Kasumi-1 (cell line): ENCODE measurements around the gene HS3ST3B1.

Experiments
- DNase-seq, 2 experiments: peaks; one replicate each; lab custom pipeline; 2025; lab: John Stamatoyannopoulos, UW

HS3ST3B1 gene

GRCh38 chr17:14300575-14301278, at the start of gene HS3ST3B1:
Gene HS3ST3B1 (plus strand): TSS chr17:14301081. CDS start chr17:14301519, 438 bp downstream.
- DNase-seq, result peak; percentile 84 to 89

GRCh38 chr17:14261406-14261805, 39.5 kb upstream of the HS3ST3B1 start:
- no peak for DNase-seq

GRCh38 chr17:14268264-14268663, 32.6 kb upstream of the HS3ST3B1 start:
- no peak for DNase-seq

- no peak for DNase-seq
Measured at GRCh38 chr17:14269473-14269872, 31.4 kb upstream of the HS3ST3B1 start.

GRCh38 chr17:14270508-14270907, 30.4 kb upstream of the HS3ST3B1 start:
- DNase-seq, result no peak

GRCh38 chr17:14276535-14277250, 24.2 kb upstream of the HS3ST3B1 start:
- no peak for DNase-seq

GRCh38 chr17:14281530-14281929, 19.4 kb upstream of the HS3ST3B1 start:
- DNase-seq, result no peak

- DNase-seq, result no peak
Measured at GRCh38 chr17:14282726-14283125, 18.2 kb upstream of the HS3ST3B1 start.

GRCh38 chr17:14289162-14289561, 11.7 kb upstream of the HS3ST3B1 start:
- no peak for DNase-seq

- no peak for DNase-seq
Measured at GRCh38 chr17:14294876-14295275, 6.0 kb upstream of the HS3ST3B1 start.

GRCh38 chr17:14295676-14296075, 5.2 kb upstream of the HS3ST3B1 start:
- no peak for DNase-seq

- DNase-seq, result no peak
Measured at GRCh38 chr17:14296166-14296910, 4.5 kb upstream of the HS3ST3B1 start.

GRCh38 chr17:14297161-14297851, 3.6 kb upstream of the HS3ST3B1 start:
- DNase-seq, result peak; percentile 22 to 41

- DNase-seq, result no peak
Measured at GRCh38 chr17:14298221-14298946, 2.5 kb upstream of the HS3ST3B1 start.

- no peak for DNase-seq
Measured at GRCh38 chr17:14298947-14299279, 2.0 kb upstream of the HS3ST3B1 start.

GRCh38 chr17:14299280-14300141, 1.4 kb upstream of the HS3ST3B1 start:
- peak; percentile 26 to 31 for DNase-seq

- no peak for DNase-seq
Measured at GRCh38 chr17:14301279-14302090, 604 bp downstream of the HS3ST3B1 start.

GRCh38 chr17:14302091-14302430, 1.2 kb downstream of the HS3ST3B1 start:
- no peak for DNase-seq

- peak; percentile 5 to 23 for DNase-seq
Measured at GRCh38 chr17:14302431-14303099, 1.7 kb downstream of the HS3ST3B1 start.
